ENCODE data around the gene HIBADH.

GRCh38 chr7:27655184-27655583 is 7.5 kb downstream of the HIBADH start:
- TF ChIP-seq EZH2phosphoT487 (IDR thresholded peaks at IDR 0.05; ENCODE audit: borderline replicate concordance, low read depth, low read length) (no peak), CTCF (conservative IDR thresholded peaks at IDR 0.05; ENCODE audit: low read length) (no peak)
